Activated CD8-positive, alpha-beta T cell treated with anti-CD3 and anti-CD28 coated beads, Interleukin-2, amount 10 ng/mL, durations not matched to agents 7 days and 5 days (primary cell): ENCODE results near the gene CORO1A. TPM values are rescaled to one million over a fixed set of nuclear protein-coding genes. Genes with fewer than 3 reads are reported as not detected.
"Not testable (repeated sequence)": the region's sequence is repeated elsewhere in the genome, so short reads cannot be mapped to it uniquely, and the experiment has no call there.

Experiments used
- ATAC-seq: fragments of 150-1000 bp; cut with Tn5 transposase; one replicate; pipeline ENCODE4 v1.10.0; 2021; ENCODE audit warnings: moderate library complexity
- CTCF ChIA-PET: fragments of 350-600 bp; sonication (Branson Sonifier 250); formaldehyde crosslinking; loops from one replicate; lab custom pipeline; 2021; ENCODE audit warnings: antibody characterized with exemption; lab: Charles Lee
- POLR2A ChIA-PET: fragments of 350-600 bp; sonication (Branson Sonifier 250); formaldehyde crosslinking; loops from one replicate; lab custom pipeline; 2021; ENCODE audit warnings: antibody characterized with exemption; lab: Charles Lee
- DNase-seq: peaks from one replicate; pipeline ENCODE4 v3.0.0-alpha.2; 2020
- H3K27ac Mint-ChIP-seq: one replicate; pipeline ENCODE4 v1.8.0; 2021; ENCODE audit warnings: mild to moderate bottlenecking, mixed read lengths
- H3K27me3 Mint-ChIP-seq: one replicate; pipeline ENCODE4 v1.8.0; 2021; ENCODE audit warnings: low read depth, mixed read lengths
- H3K36me3 Mint-ChIP-seq: one replicate; pipeline ENCODE4 v1.8.0; 2021; ENCODE audit warnings: low read depth, mixed read lengths
- H3K4me1 Mint-ChIP-seq: one replicate; pipeline ENCODE4 v1.8.0; 2021; ENCODE audit warnings: low read depth, mixed read lengths
- H3K4me3 Mint-ChIP-seq: one replicate; pipeline ENCODE4 v1.8.0; 2021; ENCODE audit warnings: mild to moderate bottlenecking, mixed read lengths
- H3K9me3 Mint-ChIP-seq: one replicate; pipeline ENCODE4 v1.8.0; 2022; ENCODE audit warnings: mixed read lengths; ENCODE audit not compliant: insufficient read depth
- total RNA-seq, 2 experiments: library from RNA; stranded (reverse); gene quantifications; one replicate each; pipeline ENCODE4 v1.2.3, GENCODE V29; 2021

Gene CORO1A
- total RNA-seq, 2 experiments from 2014 or later, result 1,875 to 1,983 TPM

DNA sequence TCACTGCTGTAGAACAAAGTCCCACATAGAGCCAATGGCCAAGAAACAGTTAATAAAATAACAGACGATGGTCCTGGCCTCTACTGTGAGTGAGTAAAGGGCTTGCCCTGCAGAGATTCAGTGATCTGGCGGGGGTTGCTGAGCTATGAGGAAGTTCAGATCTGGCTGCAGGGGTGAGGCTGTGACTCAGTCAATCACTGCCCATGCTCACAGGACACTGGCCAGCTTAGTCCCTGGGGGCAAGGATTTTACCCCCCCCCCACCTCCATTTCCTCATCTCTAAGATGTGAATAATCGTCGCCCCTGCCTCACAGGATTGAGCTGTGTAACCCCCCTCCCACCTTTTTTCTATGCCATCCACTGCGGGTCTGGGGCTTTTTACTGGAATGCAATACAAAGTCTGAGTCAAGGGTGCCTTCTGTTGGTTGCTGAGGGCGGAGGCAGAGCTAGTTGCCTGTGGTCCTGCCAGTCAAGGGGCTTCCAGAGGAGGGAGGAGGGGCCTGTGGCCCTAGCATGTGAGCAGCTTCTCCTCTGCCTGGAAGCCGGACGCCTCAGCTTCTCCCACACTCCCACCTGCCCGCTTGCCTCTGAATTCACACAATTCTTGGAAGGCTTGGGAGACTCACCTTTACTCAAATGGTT is 23.8 kb downstream of the CORO1A start:
- H3K27me3 Mint-ChIP-seq, H3K27ac Mint-ChIP-seq, H3K4me3 Mint-ChIP-seq, H3K36me3 Mint-ChIP-seq, POLR2A ChIA-PET, CTCF ChIA-PET, H3K9me3 Mint-ChIP-seq, H3K4me1 Mint-ChIP-seq, ATAC-seq: not testable (repeated sequence)
- peak; percentile 12 for DNase-seq

DNA sequence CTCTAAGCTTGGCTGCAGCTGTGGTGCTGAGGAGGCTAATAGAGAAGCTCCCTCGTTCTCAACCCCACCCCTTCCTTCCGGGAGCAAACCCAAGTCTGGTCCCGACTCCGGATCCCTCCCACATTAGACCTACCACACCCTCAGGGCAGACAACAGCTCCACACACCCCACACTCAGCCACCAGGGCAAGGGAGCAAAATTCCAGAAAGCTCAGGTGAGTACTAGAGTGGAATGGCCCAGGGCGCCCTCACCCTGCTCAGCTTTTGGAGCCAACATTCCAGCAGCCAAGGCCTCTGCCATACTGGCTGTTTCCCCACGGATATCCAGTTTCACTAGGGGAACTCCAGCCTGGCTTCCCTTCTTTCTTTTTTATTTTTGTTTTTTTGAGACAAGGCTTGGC is 25.6 kb downstream of the CORO1A start:
- H3K27me3 Mint-ChIP-seq, H3K4me3 Mint-ChIP-seq, H3K36me3 Mint-ChIP-seq, DNase-seq, CTCF ChIA-PET, H3K9me3 Mint-ChIP-seq, H3K4me1 Mint-ChIP-seq, POLR2A ChIA-PET, H3K27ac Mint-ChIP-seq: not testable (repeated sequence)
- peak; percentile 14 for ATAC-seq

DNA sequence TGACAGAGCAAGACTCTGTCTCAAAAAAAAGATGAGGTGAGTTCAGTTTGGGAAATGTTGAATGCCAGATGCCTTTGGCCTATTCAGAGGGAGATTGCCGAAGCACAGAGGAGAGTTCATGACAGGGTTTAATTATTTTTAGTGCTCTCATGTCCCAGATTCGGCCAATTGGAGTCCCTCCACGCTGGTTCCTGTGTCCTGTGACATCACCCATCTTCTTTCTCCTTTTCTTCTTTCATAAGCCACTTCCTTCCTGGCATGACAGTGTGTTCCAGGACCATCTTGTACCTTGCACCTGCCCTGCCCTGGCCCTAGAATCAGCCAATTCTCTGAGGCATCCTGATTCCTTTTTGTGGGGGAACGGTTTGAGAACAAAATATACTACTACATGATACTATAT is 28.0 kb downstream of the CORO1A start:
- H3K9me3 Mint-ChIP-seq, H3K27ac Mint-ChIP-seq, DNase-seq, H3K27me3 Mint-ChIP-seq, POLR2A ChIA-PET, H3K4me3 Mint-ChIP-seq, CTCF ChIA-PET, H3K36me3 Mint-ChIP-seq, H3K4me1 Mint-ChIP-seq: not testable (repeated sequence)
- peak; percentile 77 for ATAC-seq

DNA sequence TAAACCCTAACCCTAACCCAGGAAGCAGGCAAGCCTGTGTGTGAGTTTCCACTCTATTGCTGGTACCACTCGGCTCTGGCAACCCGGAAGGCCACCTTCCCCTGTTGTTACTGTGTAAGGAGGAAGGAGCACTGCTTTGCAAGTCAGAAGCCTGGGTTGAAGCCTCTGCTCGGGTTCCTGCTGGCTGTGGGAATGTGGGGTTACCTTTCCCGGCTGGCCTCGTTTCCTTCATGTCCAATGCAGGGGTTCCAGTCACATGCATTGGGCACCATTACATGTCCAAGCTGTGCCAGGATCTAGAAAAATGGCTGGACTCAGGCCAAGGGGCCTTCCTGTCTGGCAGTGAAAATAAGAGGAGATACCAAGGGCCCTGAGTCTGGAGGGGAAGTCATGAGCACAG is 33.7 kb downstream of the CORO1A start:
- H3K27me3 Mint-ChIP-seq, H3K9me3 Mint-ChIP-seq, H3K4me3 Mint-ChIP-seq, H3K36me3 Mint-ChIP-seq, POLR2A ChIA-PET, H3K27ac Mint-ChIP-seq, H3K4me1 Mint-ChIP-seq, ATAC-seq, CTCF ChIA-PET: not testable (repeated sequence)
- DNase-seq, result peak; percentile 5

Other genes starting within 250 kb of the CORO1A start
- 10 to 100 TPM; 57.8 to 61.0 TPM for gene TMEM219, start 221.5 kb upstream of the CORO1A start, total RNA-seq
- 10 to 100 TPM; 48.9 to 49.8 TPM for gene TAOK2, start 209.7 kb upstream of the CORO1A start, total RNA-seq
- 10 to 100 TPM; 46.4 to 47.3 TPM for gene HIRIP3, start 188.0 kb upstream of the CORO1A start, total RNA-seq
- gene INO80E, start 187.4 kb upstream of the CORO1A start, total RNA-seq, result 100 to 1,000 TPM; 104 to 117 TPM
- gene DOC2A, start 172.6 kb upstream of the CORO1A start, total RNA-seq, result under 1 TPM in 1 of 2 experiments, not detected in 1; 0.34 TPM
- gene C16orf92, start 160.4 kb upstream of the CORO1A start, total RNA-seq, result not detected
- gene TLCD3B, start 152.3 kb upstream of the CORO1A start, total RNA-seq, result 1 to 10 TPM; 4.6 TPM
- gene ALDOA, start 117.8 kb upstream of the CORO1A start, total RNA-seq, result 1,000 to 10,000 TPM; 1,738 to 1,843 TPM
- 100 to 1,000 TPM; 157 TPM for gene PPP4C, start 107.6 kb upstream of the CORO1A start, total RNA-seq
- gene TBX6, start 91.7 kb upstream of the CORO1A start, total RNA-seq, result 1 to 10 TPM; 1.3 TPM
- gene YPEL3, start 87.4 kb upstream of the CORO1A start, total RNA-seq, result 10 to 100 TPM; 29.4 to 34.5 TPM
- 10 to 100 TPM; 10.5 to 12.6 TPM for gene GDPD3, start 70.1 kb upstream of the CORO1A start, total RNA-seq
- 10 to 100 TPM; 83.5 to 93.7 TPM for gene MAPK3, start 60.4 kb upstream of the CORO1A start, total RNA-seq
- gene BOLA2B, start 10.1 kb downstream of the CORO1A start, total RNA-seq, result 100 to 1,000 TPM; 205 to 212 TPM
- gene SLX1A, start 10.3 kb downstream of the CORO1A start, total RNA-seq, result 100 to 1,000 TPM; 115 to 123 TPM
- 10 to 100 TPM; 28.9 to 32.8 TPM for gene SULT1A3, start 15.7 kb downstream of the CORO1A start, total RNA-seq
- gene NPIPB13, start 64.9 kb downstream of the CORO1A start, total RNA-seq, result 10 to 100 TPM; 12.6 to 24.3 TPM
- 10 to 100 TPM; 62.7 to 67.5 TPM for gene CD2BP2, start 171.7 kb downstream of the CORO1A start, total RNA-seq
- gene TBC1D10B, start 186.9 kb downstream of the CORO1A start, total RNA-seq, result 10 to 100 TPM; 75.4 to 75.7 TPM
- 1 to 10 TPM in 1 of 2 experiments, not detected in 1; 1.3 TPM for gene MYL11, start 191.2 kb downstream of the CORO1A start, total RNA-seq
- 100 to 1,000 TPM; 321 to 342 TPM for gene SEPTIN1, start 199.0 kb downstream of the CORO1A start, total RNA-seq
- gene ZNF48, start 211.8 kb downstream of the CORO1A start, total RNA-seq, result 10 to 100 TPM; 13.5 to 13.8 TPM
- gene ZNF771, start 224.0 kb downstream of the CORO1A start, total RNA-seq, result 1 to 10 TPM; 3.3 to 3.9 TPM
- 10 to 100 TPM; 87.3 to 92.8 TPM for gene DCTPP1, start 246.4 kb downstream of the CORO1A start, total RNA-seq